HG03354 (cell line): ENCODE data around the gene ZNF3.
"Not testable (repeated sequence)": the region's sequence is repeated elsewhere in the genome, so short reads cannot be mapped to it uniquely, and the experiment has no call there.

ENCODE experiments used
- ATAC-seq: cut with Tn5 transposase; IDR thresholded peaks from one replicate; pipeline ENCODE4 v1.9.1; 2021; ENCODE audit warnings: mild to moderate bottlenecking; ENCODE audit not compliant: unreplicated experiment, poor library complexity, severe bottlenecking

ZNF3 gene

GRCh38 chr7:100081535-100082102, at the start of gene ZNF3:
Gene ZNF3 (minus strand): TSS chr7:100081723. CDS start chr7:100077357, 4,366 bp downstream.
- ATAC-seq: peak; percentile 87

DNA sequence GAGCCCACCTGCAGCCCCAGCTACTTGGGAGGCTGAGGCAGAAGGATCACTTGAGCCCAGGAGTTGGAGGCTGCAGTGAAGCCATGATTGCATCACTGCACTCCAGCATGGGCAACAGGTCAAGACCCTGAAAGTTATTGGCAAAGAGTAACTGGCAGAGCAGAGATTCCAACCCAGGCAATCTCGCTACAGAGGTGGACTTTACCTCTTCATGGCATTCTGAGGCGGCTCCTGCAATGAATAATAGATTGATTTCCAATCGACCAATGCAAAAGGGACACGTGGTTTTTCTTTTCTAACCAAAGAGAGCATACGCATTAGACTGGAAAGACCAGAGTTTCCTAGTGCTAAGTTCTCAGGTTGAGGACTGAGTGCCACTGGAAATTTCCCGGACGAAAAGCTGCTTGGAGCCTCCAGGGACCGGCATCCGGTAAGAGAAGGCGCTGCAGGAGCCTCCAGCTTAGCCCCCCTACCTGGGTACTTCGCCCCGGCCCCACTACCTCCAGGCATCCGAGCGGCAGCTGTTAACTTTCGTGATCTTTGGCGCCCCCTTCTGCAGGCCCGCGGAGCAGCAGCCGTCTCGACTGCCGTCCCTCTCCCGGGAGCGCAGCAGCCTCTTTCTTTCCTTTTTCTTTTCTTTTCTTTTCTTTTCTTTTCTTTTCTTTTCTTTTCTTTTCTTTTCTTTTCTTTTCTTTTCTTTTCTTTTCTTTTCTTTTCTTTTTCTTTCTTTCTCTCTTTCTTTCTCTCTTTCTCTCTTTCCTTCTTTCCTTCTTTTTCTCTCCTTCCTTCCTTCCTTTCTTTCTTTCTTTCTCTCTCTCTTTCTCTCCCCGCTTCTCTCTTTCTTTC, 49.3 kb upstream of the ZNF3 start:
- ATAC-seq: no peak

GRCh38 chr7:100130220-100130607, 48.7 kb upstream of the ZNF3 start:
- not testable (repeated sequence) for ATAC-seq

DNA sequence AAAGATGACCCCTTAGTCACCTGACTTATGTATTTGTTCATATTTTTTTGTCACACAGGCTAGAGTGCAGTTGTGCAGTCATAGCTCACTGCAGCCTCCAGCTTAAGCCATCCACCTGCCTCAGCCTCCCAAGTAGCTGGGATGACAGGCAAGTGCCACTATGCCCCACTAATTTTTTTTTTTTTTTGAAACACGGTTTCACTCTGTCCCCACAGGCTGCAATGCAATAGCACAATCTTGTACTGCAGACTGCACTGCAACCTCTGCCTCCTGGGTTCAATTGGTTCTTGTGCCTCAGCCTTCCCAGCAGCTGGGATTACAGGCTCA, 47.1 kb upstream of the ZNF3 start:
- ATAC-seq: no peak

- ATAC-seq: no peak
Observed at GRCh38 chr7:100127866-100128636, 46.5 kb upstream of the ZNF3 start.

- ATAC-seq: peak; percentile 74
Observed at GRCh38 chr7:100126931-100127865, 45.7 kb upstream of the ZNF3 start, which contains the start of gene MBLAC1. Gene MBLAC1 (plus strand): TSS chr7:100126967. CDS start chr7:100127396, 429 bp downstream.

GRCh38 chr7:100126239-100126930, 44.9 kb upstream of the ZNF3 start:
- no peak for ATAC-seq

- ATAC-seq: no peak
Observed at GRCh38 chr7:100124301-100125230, 43.0 kb upstream of the ZNF3 start.

GRCh38 chr7:100122568-100122967, 41.0 kb upstream of the ZNF3 start:
- no peak for ATAC-seq

DNA sequence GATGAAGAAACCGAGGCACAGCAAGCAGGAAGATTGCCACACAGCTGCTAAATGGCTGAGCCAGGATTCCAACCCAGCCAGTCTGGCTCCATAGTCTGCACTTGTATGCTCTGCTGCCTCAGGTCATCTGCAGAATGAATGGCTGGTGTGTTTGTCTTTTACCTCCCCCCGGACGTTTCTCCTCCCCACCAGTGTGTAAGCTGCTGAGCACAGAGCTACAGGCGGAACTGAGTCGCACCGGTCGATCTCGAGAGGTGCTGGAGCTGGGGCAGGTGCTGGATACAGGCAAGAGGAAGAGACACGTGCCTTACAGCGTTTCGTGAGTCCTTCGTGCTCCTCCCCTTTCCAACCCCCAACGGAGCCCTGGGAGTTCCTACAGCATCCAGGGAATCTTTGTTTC, 40.5 kb upstream of the ZNF3 start:
- no peak for ATAC-seq

- ATAC-seq: no peak
Observed at GRCh38 chr7:100120733-100121036, 39.2 kb upstream of the ZNF3 start.

DNA sequence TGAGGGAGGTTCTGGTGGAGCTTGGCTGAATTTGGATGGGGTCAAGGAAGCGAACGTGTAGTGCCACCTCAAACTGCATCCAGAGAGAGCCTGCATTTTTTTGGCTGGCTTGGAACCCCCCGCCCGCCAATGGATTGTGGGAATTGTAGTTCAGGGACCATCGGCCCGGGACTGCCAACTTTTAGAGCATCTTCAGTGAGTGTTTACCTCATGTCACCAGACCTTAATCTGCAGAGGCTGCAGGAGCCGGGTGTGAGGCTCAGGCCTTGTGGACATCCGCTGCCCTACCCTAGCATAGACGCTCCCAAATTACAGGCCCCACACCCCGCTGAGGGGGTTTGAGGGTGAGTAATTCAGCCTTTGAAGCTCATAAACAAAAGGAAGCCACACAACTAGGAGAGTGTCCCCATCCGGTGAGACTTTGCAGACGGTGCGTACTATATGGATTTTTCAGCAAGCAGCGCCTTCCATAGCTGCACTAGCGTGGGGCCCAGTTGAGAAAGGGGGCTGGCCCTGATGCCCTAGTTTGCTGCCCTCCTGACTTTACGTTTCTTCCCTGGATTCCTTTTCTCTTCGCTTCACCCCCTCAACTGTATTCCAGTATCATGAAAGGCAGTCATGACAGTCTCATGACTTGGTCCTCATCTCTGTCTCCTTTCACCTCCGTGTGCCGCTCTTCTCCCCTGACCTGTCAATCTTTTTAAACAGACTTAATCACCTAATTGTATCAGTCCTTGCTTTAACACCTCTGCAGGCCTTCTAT, 38.6 kb upstream of the ZNF3 start:
- ATAC-seq: peak; percentile 41

DNA sequence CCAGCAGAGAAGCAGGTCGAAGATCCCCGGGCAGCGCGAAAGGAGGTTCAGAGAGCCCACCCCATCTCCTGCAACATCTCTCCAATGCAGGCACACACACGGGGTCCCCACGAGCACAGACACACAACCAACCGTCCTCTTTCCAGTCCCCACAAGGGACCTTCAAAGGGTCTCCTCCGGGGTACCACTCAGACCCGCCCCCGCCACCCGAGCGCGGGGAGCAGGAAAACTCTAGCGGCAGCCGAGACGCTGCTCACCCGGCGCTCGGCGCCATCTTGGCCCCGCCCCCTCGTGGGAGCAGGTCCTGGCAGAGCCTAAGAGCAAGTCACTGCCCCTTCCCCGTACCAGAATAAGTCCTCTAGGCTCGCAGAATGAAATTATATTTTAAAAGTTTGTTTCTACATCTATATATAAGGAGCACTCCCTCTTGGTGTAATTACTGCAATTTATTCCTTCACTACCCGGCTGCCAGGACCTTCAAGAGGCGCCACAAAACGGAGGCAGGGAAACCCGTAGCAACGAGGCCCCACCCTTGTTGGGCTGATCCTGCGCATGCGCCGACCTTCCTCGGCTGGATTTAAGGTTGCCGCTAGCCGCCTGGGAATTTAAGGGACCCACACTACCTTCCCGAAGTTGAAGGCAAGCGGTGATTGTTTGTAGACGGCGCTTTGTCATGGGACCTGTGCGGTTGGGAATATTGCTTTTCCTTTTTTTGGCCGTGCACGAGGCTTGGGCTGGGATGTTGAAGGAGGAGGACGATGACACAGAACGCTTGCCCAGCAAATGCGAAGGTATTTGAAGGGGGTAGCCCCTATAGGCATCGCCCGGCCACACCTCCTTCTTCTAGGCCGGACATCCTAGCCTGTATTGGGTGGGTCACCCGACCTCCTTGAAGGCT, 37.8 kb upstream of the ZNF3 start, which contains the start of the genes CNPY4 and TAF6:
Gene CNPY4, plus strand, starts transcription at position 563 of the 898 bp plus-strand sequence. Its CDS starts 111 bp downstream, at position 674.
Gene TAF6, minus strand, starts transcription at position 287 of the 898 bp plus-strand sequence. CDS start 5,149 bp downstream, outside the sequence.
- ATAC-seq: peak; percentile 73

GRCh38 chr7:100118388-100119071, 37.0 kb upstream of the ZNF3 start:
- ATAC-seq: no peak

DNA sequence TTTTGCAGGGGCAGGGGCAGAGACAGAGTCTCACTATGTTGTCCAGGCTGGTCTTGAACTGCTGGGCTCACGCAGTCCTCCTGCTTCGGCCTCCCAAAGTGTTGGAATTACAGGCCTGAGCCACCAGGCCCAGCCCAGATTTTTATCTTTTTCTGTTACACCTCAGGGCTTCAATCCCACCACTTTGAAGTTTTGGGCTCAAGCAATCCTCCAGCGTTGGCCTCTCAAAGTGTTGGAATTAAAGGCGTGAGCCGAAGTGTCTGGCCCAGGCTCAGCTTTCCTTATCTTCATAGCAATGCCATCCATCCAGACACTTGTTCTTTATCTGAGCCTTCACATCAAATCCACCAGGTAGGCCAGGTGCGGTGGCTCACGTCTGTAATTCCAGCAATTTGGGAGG, 33.5 kb upstream of the ZNF3 start:
- no peak for ATAC-seq

- ATAC-seq: no peak
Observed at GRCh38 chr7:100111914-100112313, 30.4 kb upstream of the ZNF3 start.
